Stimulated activated CD8-positive, alpha-beta memory T cell treated with anti-CD3 and anti-CD28 coated beads, Interleukin-4, amount 100 ng/mL, for 48 hours (primary cell): ENCODE measurements around the gene EML6.
"Not testable (repeated sequence)": the region's sequence is repeated elsewhere in the genome, so short reads cannot be mapped to it uniquely, and the experiment has no call there.

ENCODE experiments used
- DNase-seq: peaks from one replicate; pipeline ENCODE4 v3.0.0-alpha.2; 2020

The EML6 gene

GRCh38 chr2:54808661-54809060 is 85.2 kb downstream of the EML6 start:
- DNase-seq: no peak

- DNase-seq: no peak
Measured at GRCh38 chr2:54809819-54810218, 86.4 kb downstream of the EML6 start.

GRCh38 chr2:54810246-54810645 is 86.8 kb downstream of the EML6 start:
- DNase-seq: no peak

GRCh38 chr2:54813584-54813983 is 90.1 kb downstream of the EML6 start:
- DNase-seq: no peak

DNA sequence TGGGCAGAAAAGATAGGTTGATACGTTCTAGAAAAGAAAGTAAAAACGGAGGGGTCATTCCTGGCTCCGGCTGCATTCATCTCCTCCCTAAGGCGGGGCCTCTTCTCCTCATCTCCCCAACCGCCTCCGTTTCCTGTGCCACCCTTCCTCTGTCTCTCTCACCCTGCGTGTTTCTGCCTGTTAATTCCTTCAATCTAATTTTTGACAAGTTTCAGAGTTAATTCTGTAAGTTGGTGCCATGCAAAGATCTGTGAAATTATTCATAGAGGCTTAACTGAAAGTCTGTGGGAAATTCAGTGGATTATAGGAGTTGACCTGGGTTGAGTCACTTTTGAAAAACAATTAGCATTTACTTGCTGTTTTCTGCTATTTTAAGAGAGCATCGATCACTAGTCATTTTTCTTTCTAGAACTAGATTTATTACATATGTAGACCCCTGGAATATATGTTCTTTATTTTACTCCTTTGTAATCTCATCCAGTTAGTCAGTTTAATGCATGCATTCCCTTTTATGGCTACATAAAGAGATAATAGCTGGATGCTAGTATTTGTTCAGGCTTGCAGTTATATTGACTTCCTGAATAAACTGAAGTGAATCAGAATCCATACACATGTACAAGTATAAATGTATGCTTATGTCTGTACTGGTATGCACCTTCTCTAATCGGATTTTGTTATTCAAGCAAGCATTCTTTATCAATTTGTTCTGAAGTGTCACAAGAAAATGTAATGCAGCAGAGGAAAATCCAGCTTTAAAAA is 91.1 kb downstream of the EML6 start:
- DNase-seq: no peak

- DNase-seq: no peak
Measured at GRCh38 chr2:54815148-54815539, 91.7 kb downstream of the EML6 start.

- DNase-seq: no peak
Measured at GRCh38 chr2:54818226-54818625, 94.8 kb downstream of the EML6 start.

DNA sequence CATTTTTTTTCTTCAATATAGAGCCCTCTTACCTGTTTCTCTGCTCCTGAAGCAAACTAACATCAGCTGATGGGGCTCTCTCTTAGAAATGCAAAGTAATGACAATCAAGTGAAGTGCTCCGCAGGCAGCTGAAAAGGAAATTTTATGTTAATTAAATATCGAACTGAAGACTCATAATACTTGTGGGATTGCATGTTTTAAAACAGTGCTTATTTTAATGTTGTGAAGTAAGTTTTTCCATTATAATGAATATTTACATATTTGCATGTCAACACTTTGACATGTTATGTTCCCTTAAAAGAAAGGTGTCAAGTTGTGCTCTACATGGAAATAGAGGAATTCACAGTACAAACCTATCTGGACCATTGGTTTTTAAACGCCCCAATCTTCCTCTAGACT is 97.1 kb downstream of the EML6 start:
- no peak for DNase-seq

- DNase-seq: no peak
Measured at GRCh38 chr2:54824567-54824966, 101.1 kb downstream of the EML6 start.

- DNase-seq: no peak
Measured at GRCh38 chr2:54830546-54830945, 107.1 kb downstream of the EML6 start.

DNA sequence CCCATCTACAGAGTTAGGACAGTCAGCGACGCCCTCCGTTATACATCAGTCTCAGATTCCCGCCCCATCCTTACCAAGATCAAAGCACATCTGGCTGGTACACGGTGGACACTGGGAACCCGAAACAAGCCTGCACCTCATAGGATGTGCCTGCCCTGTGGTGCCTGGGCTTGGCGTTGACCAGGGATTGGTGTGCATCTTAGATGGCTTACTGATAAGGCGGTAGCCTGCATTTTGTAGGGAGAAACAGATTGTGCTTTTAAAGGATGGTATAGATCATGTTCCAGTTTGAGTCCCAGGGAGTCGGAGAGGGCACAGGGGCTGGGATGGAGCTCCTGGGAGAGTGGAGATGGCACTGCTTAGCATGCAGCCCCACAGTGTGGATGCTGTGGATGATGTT is 108.0 kb downstream of the EML6 start:
- DNase-seq: no peak

DNA sequence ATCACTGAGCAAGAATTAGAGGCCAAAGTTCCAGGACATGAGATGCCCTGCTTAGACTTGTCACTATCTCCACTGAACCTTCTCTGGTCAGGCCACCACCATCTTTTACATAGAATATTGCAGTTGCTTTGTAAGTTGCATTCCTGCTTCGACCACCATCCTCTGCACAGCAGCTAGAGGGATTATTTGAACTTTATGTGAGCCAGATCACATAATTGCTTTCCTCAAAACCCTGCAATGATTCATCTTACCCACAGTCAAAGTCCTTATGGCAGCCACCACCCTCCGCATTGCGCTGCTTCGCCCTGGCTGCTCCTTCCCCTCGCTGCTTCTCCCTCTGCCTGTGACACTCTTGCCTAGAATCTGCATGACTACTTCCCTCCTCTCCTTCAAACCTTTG is 111.3 kb downstream of the EML6 start:
- no peak for DNase-seq

- DNase-seq: no peak
Measured at GRCh38 chr2:54836477-54836876, 113.0 kb downstream of the EML6 start.

- peak; percentile 79 for DNase-seq
Measured at GRCh38 chr2:54838585-54839035, 115.1 kb downstream of the EML6 start.

DNA sequence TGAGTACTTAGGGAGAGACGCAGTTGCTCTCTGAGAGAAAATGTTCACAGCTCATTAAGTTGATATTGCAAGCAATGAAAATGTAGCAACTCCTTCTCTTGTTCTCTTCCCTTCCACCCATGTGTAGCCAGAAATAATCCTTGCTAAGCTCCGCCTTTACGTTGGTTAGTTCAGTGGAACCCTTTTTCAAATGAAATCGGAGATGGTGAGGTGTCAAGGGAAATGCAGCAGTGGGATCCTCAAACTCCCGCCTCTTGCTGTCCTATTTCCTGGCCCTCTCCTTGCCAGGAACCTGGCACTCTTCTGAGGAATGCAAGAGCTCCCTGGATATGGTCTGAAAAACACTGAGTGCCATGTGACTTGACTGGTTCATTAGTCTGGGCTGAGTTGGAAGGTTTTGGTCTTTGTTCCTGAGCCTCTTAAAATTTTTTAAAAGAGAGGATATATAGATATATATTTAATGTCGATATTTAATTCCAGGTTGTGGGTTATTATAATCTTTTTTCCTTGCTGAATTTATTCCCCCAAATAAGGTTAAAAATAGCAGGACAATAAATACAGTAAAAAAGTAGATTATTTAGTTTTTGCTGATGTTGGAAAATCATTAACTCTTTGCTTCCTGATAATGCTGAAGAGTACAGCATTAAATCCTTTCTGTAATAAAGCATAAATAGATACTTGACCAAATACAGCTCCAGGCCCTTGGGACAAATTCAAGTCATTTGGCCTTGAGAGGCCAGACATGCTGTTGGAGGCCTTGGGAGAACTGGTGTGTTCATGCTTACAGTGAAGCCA is 116.2 kb downstream of the EML6 start:
- DNase-seq: no peak

- DNase-seq: no peak
Measured at GRCh38 chr2:54840559-54841468, 117.4 kb downstream of the EML6 start.

GRCh38 chr2:54841500-54841899 is 118.0 kb downstream of the EML6 start:
- DNase-seq: not testable (repeated sequence)

- no peak for DNase-seq
Measured at GRCh38 chr2:54845094-54845493, 121.6 kb downstream of the EML6 start.

GRCh38 chr2:54845514-54845913 is 122.1 kb downstream of the EML6 start:
- DNase-seq: no peak

GRCh38 chr2:54850171-54851122 is 127.0 kb downstream of the EML6 start:
- DNase-seq: no peak

- DNase-seq: no peak
Measured at GRCh38 chr2:54853616-54854310, 130.3 kb downstream of the EML6 start.
